Stimulated activated CD4-positive, alpha-beta T cell treated with anti-CD3 and anti-CD28 coated beads, Interleukin-2, amount 100 ng/mL, for 48 hours (primary cell): ENCODE measurements around the gene ADRA2B.
"Not testable (repeated sequence)": the region's sequence is repeated elsewhere in the genome, so short reads cannot be mapped to it uniquely, and the experiment has no call there.

ENCODE experiments used
- DNase-seq, 2 donors: peaks; one replicate each; pipeline ENCODE4 v3.0.0-alpha.2; 2020

The ADRA2B gene

GRCh38 chr2:96065381-96065930 lies 50.9 kb downstream of the ADRA2B start:
- no peak for DNase-seq

- DNase-seq: not testable (repeated sequence)
Measured at GRCh38 chr2:96064760-96065159, 51.6 kb downstream of the ADRA2B start.

- DNase-seq: not testable (repeated sequence)
Measured at GRCh38 chr2:96064047-96064675, 52.2 kb downstream of the ADRA2B start.

GRCh38 chr2:96063116-96063899 lies 53.1 kb downstream of the ADRA2B start:
- DNase-seq: not testable (repeated sequence)
